SHP77 (cell line): ENCODE data around the gene PAK6.

Source experiments
- DNase-seq, 2 experiments: peaks; one replicate each; lab custom pipeline; 2025; lab: John Stamatoyannopoulos, UW

Gene PAK6

DNA sequence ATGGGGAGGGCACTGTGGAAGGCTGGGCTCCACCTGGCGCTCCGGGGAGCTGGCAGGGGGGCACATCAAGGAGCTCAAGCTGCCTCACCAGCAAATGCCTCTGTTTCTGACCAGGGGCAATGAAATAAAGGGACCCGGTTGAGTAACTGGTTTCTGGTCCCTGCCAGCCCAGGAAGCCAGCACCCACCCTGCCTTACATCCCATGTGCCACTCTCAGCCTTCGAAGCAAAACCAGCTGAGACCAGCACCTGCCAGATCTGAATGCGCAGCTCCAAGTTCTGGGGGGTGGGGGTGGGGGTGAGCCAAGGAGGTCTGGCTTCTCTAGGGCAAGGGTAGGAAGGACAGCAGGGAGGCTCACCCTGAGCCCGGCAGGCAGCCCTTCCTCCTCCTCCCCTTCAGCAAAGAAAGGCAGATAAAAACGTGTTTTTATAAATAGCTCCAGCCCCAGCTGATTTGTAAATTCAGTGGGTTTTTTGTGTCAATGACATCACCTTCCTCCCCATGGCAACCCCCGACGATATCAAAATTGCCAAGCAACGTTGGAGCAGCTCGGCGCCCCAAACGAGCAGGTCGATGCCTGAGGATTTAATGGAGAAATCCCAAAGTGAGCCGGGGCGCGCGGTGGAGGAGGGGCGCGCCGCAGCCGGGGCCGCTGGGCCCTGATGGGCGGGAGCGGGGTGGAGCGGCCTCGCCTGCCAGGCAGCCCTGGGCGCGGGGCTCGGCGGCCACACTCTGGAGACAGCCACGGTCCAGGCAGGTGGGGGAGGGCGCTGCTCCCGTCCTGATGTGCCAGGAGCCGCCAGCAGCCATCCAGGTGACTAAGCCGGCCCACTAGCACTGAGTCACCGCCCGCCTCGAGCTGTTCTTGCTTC is at the start of gene PAK6:
PAK6 (plus strand) TSS at position 532 of the 872 bp plus-strand sequence. CDS start 25,723 bp downstream, outside the sequence.
- peak; percentile 16 to 26 for DNase-seq

DNA sequence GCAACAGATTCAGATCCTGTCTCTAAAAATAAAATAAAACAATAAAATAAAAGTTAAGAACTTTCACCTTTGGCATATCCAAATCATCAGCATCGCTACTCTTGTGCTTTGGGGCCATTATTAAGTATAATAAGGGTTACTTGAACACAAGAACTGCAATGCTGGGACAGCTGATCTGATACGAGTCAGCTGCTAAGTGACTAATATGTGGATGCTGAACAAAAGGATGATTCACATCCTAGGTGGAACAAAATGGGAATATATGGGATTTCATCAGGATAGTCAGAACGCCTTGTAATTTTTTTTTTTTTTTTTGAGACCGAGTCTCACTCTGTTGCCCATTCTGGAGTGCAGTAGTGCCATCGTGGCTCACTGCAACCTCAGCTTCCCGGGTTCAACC is 48.3 kb upstream of the PAK6 start:
- DNase-seq, result no peak

DNA sequence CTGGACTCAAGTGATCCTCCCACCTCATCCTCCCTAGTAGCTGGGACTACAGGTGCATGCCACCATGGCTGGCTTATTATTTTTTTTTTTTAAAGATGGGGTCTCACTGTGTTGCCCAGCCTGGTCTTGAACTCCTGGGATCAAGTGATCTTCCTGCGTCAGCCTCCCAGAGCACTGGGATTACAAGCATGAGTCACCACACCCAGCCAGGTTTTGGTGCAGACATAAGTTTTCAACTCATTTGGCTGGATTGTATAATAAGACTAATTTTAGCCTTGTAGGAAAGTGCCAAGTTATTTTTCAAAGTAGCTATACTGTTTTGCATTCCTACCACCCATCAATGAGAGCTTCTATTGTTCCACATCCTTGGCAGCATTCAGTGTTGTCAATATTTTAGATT is 45.9 kb upstream of the PAK6 start:
- DNase-seq, result no peak

DNA sequence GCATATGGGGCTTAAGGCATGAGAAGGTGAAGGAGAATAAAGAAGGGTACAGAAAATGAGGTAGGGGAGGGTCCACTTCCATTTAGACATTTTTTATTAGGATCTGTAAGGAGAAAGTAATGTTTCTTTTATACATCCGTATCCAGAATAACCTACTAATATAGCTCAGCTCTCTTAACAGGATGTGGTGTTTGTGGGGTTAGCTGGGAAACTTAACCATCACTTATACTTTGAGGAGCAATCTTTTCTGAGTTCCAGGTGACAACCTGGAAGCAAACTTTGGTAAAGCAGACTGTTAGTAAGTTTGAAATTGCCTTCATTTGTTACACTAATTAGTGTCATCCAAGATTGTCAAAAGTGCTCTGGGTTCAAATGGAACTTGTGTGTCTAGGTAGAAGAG is 41.4 kb upstream of the PAK6 start:
- no peak for DNase-seq

DNA sequence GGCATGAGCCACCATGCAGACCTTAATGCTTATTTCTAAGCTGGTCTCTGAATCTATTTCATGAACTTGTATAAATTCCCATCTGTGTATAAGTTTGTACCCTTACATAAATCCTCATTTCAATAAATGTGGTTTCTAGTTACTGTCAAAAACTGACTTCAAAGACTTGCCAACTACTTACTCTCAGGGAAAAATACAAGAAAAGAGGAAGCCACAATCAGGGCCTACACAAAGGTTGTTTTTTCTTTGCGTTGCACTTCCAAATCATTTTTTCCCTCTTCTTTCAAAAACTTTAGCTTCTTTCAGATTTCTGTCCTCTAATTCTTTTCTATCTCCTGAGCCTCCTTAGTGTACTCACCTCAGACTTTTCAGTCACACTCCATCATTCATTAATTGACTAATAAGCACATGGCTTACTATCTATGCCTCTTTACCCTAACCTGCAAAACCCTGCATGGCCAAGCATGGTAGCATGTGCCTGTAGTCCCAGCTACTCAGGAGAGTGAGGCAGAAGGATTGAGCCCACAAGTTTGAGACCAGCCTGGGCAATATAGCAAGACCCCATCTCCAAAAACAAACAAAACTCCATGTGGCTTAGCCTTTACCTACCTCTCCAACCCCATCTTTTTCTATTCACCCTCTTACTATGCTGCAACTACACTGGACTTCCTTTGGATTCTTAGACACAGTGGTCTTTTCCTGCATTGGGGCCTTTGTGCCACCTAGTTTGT is 40.3 kb upstream of the PAK6 start:
- DNase-seq, result no peak

DNA sequence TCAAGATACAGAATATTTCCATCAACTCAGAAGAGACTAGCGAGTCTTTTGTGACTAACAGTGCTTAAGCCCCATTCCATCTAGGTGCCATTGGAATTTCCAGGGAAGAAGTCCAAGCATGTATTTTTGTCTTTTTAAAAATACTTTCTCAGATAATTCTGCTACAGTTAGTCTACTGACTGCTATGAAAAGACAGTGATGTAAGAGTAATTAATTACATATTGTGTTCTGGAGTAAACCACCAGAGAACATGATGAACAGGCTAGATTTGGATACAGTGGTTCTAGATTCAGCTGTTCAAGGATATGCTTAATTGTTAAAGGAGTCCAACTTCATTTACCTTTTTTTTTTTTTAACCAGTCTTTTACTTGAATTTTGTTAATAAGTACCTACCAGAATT is 34.8 kb upstream of the PAK6 start:
- no peak for DNase-seq

DNA sequence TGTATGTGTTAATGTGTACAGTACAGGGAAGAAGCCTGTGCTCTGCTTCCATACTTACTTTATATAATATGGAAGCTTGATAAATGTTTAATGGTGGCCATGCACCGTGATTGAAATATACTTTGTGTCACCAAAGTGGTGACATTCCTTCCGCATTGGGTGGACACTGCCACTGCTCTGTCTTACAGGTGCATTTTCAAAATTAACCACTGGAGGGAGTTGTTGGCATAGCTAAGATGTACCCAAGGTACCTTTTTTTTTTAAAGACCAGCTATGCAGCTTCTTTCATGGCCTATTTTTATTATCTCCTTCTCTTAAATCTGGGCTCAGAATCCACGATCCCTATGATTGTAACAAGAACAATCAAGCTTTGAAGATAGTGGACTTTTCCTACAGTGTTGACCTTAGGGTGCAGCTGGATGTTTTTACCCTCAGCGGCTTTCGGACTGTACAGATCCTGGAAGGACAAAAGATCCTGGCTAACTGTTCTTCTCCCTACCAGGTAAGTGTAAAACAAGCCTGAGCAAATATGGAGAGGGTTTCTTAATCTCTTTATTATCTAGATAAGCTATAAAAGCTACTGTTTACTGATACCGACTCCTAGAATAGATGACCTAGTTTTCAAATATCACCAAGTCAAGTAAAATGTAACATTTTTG is 21.6 kb upstream of the PAK6 start:
- DNase-seq, result peak; percentile 38 to 53

DNA sequence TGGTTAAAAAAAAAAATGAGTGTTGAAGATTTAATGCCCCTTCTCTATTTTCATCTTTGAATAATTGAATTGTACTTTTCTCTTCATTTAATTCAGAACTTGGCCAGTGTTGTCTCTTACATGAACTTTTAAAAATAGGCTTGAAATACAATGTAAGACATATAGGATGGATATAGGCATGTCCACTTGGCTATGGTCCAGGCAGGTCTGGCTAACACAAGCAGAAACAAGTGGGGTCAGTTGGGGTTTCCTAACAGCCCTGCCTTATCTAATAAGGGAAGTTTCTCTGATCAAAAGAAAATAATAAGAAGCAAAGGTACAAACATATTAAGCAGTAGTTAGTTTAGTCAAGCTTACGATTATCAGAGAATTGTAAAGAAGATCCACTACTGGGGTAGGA is 19.1 kb upstream of the PAK6 start:
- no peak for DNase-seq

DNA sequence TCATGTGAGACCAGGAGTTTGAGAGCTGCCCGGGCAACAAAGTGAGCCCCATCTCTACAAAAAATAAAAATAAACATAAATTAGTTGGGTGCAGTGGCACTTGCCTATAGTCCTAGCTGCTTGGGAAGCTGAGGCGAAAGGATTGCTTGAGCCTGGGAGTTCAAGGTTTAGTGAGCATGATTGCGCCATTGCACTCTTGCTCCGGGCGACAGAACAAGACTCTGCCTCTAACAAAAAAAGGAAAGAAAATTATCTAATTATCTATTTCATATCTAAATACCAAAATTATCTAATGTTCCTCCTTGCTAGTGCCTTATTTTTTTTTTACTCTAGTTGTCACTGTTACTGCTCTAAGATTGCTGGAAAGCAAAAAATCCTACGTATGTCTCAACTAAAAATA is 16.7 kb upstream of the PAK6 start:
- no peak for DNase-seq

DNA sequence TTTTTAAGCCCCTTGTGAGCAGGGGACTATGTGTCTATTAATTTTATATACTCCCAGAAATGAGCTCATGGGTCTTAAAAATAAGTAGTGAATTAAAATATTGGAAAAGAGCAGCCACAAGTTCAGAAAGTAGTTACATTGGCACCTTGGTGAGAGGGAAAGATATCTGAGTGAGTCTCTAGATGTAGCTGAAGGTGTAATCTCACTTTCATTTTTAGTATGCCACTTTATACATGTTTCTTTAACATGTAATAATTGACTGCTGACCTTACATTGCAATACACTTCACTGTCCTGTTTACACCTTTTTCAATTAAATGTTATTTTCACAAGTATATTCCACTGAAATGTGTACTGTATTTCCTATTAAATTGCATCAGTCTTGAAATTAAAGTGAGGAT is 12.1 kb upstream of the PAK6 start:
- no peak for DNase-seq

DNA sequence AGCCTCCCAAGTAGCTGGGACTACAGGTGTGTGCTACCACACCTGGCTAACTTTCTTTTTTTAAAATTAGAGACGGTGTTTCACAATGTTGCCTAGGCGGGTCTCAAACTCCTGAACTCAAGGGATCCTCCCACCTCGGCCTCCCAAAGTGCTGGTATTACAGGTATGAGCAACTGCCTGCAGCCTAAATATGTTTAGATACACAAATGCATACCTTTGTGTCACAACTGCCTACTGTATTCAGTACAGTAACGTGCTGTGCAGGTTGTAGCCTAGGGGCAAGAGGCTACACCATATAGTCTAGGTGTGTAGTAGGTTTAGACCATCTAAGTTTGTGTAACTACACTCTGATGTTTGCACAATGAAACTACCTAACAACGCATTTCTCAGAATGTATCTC is 9.5 kb upstream of the PAK6 start:
- no peak for DNase-seq

DNA sequence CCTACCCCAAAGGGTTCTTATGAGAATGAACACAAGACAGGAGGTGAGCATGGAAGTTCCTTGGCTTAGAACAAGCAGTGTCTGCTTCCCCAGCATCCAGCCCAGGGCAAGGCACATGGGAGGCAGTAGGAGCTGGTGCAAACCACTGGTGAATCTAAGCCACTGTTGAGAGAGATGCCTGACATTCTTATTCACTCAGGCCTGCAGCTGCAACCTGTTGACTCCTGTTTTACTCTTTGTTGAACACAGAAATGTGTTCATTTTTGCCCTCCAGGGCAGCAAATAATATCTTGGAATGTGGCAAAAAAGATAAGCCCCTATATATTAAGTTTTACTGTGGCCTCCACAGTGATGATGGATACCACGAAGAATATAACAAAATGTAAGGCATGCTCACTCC is 8.9 kb upstream of the PAK6 start:
- no peak for DNase-seq

DNA sequence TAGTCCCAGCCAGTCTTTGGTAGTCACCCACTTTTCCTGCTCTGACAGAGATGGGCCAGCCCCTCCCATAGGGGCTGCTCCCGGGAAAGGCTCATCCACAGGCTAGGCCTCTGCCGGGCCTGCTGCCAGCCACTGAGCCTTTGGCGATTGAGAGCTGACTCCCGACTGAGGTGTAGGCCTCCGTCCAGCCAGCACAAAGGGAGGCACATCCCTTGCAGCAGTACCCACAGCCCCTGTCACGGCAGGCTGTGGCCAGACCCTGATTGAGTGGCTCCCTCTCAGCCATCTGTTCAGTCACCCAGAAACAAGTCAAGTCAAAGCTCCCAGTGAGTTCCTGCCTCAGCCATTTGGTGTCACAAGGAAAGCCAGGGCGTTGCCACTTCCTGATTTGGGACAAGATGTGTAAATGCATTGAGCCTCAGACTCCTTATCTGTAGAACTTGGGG is 6.2 kb upstream of the PAK6 start:
- DNase-seq, result no peak

DNA sequence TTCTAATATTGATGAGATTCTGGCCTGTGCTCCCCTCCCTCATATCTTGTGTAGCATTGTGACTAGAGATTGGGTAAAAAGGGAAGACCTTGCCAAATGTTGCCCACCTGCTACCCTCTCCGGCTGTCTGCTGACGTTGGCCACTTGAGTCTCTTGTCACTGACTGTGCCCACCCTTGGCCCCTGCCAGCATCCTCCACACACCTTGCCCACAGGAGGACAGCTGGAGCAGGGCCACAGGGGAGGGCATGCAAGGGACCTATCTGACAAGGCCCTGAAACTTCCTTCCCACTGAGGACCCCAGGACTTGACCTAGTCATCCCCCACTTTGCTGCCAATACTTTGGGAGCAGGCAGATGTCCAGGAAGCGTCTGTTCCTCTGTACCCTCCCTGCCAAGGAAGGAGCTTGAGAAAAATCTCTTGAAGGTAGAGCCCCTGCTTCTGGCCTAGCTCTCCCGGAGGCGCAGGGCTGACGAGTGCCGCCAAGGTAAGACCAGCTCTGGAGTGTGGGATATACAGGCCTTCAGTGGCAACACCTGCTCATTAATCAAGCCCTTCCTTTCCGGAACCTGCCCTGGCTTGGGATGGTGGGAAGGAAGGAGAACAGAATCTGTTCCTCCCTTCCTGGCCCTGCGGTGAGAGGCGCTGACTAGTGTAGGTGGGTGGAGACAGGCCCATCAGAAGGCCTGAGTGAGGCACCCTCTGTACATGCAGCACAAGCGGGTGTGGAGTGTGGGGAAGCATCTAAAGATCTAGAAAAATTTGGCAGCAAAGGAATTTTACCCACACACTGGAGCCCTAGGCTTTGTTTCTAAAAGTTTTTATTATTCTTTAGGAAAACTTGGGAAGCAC is 4.9 kb upstream of the PAK6 start:
- DNase-seq, result no peak

DNA sequence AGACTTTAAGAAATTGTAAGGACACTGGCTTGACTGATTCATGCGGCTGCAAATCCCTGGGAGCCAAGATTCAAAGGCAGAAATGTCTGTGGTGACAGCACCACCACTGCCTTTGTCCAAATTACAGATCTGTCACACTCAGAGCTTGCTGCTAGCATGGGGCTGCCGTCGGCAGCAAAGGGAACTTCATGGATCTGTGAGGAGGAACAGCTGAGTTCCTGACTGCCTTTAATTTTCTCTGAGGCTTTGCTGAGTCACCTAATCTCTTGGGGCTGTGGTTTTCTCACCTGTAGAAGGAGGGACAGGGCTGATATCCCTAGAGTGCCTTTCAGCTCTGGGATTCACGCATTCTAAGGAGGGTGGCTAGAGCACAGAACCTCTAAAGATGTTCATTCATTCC is 4.1 kb upstream of the PAK6 start:
- no peak for DNase-seq

DNA sequence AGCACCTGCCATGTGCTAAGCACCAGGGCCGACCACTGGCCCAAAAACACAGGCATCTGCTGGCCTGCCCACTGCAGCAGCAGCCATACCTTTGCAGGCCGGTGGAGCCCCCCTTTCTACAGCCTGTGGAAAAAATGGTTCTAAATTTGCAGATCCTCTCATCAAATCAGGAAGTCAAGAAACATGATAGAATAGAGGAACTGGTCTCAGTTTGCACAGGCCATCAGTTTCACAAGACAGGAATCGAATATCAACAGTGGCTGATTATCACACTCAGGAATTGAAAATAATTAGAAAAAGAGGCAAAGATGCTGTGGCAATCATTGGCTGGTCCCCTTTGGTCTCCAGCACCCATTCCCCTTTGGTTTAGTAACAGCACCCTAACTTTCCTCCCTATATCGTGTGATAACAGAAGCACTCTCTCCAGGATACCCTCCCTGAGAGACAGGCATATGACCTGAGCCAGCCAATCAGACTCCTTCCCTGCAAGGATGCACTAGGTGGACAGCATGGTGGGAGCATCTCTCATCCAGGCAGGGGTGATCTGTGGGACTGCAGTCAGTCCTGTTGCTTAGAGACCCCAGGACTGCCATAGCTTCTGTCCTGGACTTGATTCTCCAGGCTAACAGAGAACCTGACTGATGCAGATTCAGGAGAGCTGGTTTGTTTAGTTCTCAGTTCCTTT is 3.5 kb upstream of the PAK6 start:
- no peak for DNase-seq

DNA sequence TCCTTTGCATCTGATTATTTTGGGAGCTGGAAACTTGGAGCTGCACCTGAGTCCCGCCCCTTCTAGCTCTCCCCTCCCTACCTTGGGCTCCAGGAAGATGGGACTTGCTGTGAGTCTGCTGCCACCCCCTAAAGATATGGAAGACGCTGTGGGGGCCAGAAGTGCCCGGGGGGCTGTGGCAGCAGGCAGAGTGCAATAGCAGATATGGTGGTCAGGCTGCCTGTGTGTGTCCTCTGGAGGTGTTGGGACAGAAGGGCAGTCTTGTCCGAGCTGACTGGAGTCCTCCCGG is 485 bp downstream of the PAK6 start:
- DNase-seq, result no peak

DNA sequence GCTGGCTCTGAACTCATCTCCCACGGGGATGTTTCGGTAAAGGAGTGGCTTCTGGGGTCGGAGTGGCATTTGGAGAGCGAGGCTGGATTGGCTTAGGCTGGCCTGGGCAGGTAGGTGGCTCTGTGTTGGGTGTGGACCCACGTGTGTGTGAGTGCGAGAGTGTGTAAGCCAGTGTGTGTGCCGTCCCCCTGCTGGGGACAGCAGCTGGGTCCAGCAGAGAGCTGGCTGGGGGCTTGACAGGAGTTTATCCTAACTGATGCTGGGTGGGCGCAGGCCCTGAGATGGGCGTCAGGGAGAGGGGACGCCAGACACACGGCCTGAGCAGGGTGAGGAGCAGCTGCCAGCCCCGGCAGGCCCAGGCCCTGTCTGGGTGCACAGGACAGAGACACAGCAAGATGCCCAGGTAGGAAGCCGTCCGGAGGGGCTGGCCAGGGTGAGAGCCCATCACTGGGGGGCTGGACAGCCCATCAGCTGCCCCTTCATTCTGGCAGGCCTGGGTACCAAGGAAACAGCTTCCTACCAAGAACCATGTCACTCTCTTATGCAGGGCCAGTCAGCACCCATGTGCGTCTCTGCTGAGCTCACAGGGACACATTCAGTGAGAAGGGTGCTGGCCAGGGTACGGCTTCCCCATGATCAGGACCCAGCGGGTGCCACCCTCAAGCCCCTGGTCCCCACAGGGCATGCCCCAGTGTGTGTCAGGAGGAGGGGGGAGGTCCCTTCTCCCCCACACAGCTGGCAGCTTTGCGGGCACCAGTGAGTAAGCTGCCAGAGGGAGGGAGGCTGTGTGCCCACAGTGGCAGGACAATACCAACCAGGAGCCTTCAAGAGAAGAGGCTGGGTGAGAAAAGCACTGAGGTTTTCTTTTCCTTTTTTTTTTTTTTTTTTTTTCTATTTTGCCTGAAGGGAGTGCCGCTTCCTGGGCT is 1.1 kb downstream of the PAK6 start:
- no peak for DNase-seq

DNA sequence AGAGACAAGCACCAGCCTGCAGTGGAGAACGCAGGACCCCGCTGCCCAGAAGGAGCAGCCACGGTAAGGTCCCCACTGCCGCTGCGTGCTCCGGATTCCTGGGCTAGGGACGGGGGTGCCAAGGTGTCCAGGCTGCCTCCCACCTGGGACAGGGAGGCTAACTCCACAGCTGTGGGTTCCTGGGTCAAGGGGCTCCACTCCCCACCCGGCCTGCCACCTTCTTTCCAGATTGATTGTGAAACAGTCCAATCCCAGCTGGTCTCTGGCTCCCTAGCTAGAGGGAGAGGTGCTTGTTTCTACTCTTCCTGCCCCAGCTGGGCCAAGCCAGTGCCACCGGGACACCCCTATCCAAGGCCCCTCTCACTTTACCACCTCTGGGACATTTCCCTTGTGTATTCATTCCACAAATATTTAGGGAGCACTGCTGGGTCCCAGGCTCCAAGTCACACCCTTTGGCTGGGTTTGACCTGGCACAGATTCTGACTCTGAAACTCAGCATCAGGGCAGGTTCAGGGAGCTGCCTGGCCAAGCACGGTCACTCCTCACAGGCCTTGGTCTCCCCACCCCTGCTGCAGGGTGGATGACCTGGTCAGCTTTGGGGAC is 1.9 kb downstream of the PAK6 start:
- DNase-seq, result no peak
